ENCODE results near the gene HTT. TPM values are rescaled to one million over a fixed set of nuclear protein-coding genes. Genes with fewer than 3 reads are reported as not detected.

HTT gene
- total RNA-seq (2014; rRNA removed; shearing (Covaris generic)), result 17.2 and 18.0 TPM in 2 replicates
- polyA plus RNA-seq (2015; cell fraction: cytosol; rRNA removed), result 25.1 and 27.7 TPM in 2 replicates
- 18.5 and 40.8 TPM in 2 replicates for polyA plus RNA-seq (2015; cell fraction: nucleus; rRNA removed)

GRCh38 chr4:3074078-3074845 lies at the start of gene HTT, which contains the start of gene HTT-AS:
TSS of gene HTT (plus strand) at chr4:3074681. CDS start at chr4:3074826, 145 bp downstream.
TSS of gene HTT-AS (minus strand) at chr4:3074538.
- peak; percentile 91 for DNase-seq (ENCODE audit: low read depth, low spot score)
- in situ Hi-C loops (cut with HindIII; ENCODE audit: low pct_unique_long_range_greater_than_20kb, low sequenced_read_pairs), result no loop called here

- in situ Hi-C loops (cut with HindIII; ENCODE audit: low pct_unique_long_range_greater_than_20kb, low sequenced_read_pairs), result no loop called here
- no peak for DNase-seq (ENCODE audit: low read depth, low spot score)
Observed at GRCh38 chr4:3025881-3026280, 48.6 kb upstream of the HTT start.

- in situ Hi-C loops (cut with HindIII; ENCODE audit: low pct_unique_long_range_greater_than_20kb, low sequenced_read_pairs), result no loop called here
- DNase-seq (ENCODE audit: low read depth, low spot score), result no peak
Observed at GRCh38 chr4:3026540-3026939, 47.9 kb upstream of the HTT start.

- no peak for DNase-seq (ENCODE audit: low read depth, low spot score)
- in situ Hi-C loops (cut with HindIII; ENCODE audit: low pct_unique_long_range_greater_than_20kb, low sequenced_read_pairs), result no loop called here
Observed at GRCh38 chr4:3029464-3029863, 45.0 kb upstream of the HTT start.

GRCh38 chr4:3030566-3031356 lies 43.7 kb upstream of the HTT start:
- in situ Hi-C loops (cut with HindIII; ENCODE audit: low pct_unique_long_range_greater_than_20kb, low sequenced_read_pairs), result no loop called here
- DNase-seq (ENCODE audit: low read depth, low spot score), result no peak

- in situ Hi-C loops (cut with HindIII; ENCODE audit: low pct_unique_long_range_greater_than_20kb, low sequenced_read_pairs), result no loop called here
- no peak for DNase-seq (ENCODE audit: low read depth, low spot score)
Observed at GRCh38 chr4:3031357-3032082, 43.0 kb upstream of the HTT start.

GRCh38 chr4:3034231-3034630 lies 40.2 kb upstream of the HTT start:
- no peak for DNase-seq (ENCODE audit: low read depth, low spot score)
- in situ Hi-C loops (cut with HindIII; ENCODE audit: low pct_unique_long_range_greater_than_20kb, low sequenced_read_pairs), result no loop called here

GRCh38 chr4:3035249-3035648 lies 39.2 kb upstream of the HTT start:
- in situ Hi-C loops (cut with HindIII; ENCODE audit: low pct_unique_long_range_greater_than_20kb, low sequenced_read_pairs), result no loop called here
- no peak for DNase-seq (ENCODE audit: low read depth, low spot score)

- in situ Hi-C loops (cut with HindIII; ENCODE audit: low pct_unique_long_range_greater_than_20kb, low sequenced_read_pairs), result no loop called here
- no peak for DNase-seq (ENCODE audit: low read depth, low spot score)
Observed at GRCh38 chr4:3035674-3036073, 38.8 kb upstream of the HTT start.

GRCh38 chr4:3036131-3036952 lies 38.1 kb upstream of the HTT start:
- no peak for DNase-seq (ENCODE audit: low read depth, low spot score)
- in situ Hi-C loops (cut with HindIII; ENCODE audit: low pct_unique_long_range_greater_than_20kb, low sequenced_read_pairs), result no loop called here

- in situ Hi-C loops (cut with HindIII; ENCODE audit: low pct_unique_long_range_greater_than_20kb, low sequenced_read_pairs), result no loop called here
- no peak for DNase-seq (ENCODE audit: low read depth, low spot score)
Observed at GRCh38 chr4:3037957-3038461, 36.5 kb upstream of the HTT start.

- in situ Hi-C loops (cut with HindIII; ENCODE audit: low pct_unique_long_range_greater_than_20kb, low sequenced_read_pairs), result no loop called here
- DNase-seq (ENCODE audit: low read depth, low spot score), result no peak
Observed at GRCh38 chr4:3039706-3040366, 34.6 kb upstream of the HTT start.

GRCh38 chr4:3040452-3041191 lies 33.9 kb upstream of the HTT start:
- in situ Hi-C loops (cut with HindIII; ENCODE audit: low pct_unique_long_range_greater_than_20kb, low sequenced_read_pairs), result no loop called here

GRCh38 chr4:3041192-3042142 lies 33.0 kb upstream of the HTT start:
- no peak for DNase-seq (ENCODE audit: low read depth, low spot score)
- in situ Hi-C loops (cut with HindIII; ENCODE audit: low pct_unique_long_range_greater_than_20kb, low sequenced_read_pairs), result no loop called here

More at GRCh38 chr4:3040452-3041191, 33.9 kb upstream of the HTT start:
- DNase-seq (ENCODE audit: low read depth, low spot score), result no peak

- in situ Hi-C loops (cut with HindIII; ENCODE audit: low pct_unique_long_range_greater_than_20kb, low sequenced_read_pairs), result no loop called here
- no peak for DNase-seq (ENCODE audit: low read depth, low spot score)
Observed at GRCh38 chr4:3042226-3042625, 32.3 kb upstream of the HTT start.
